ENCODE results near the gene ARRDC2.

The ARRDC2 gene

GRCh38 chr19:18007917-18008673 lies at the start of gene ARRDC2:
ARRDC2 (plus strand) TSS chr19:18008170; CDS start chr19:18008311, 141 bp downstream.
- H3K36me3 Mint-ChIP-seq: peaks cover 28 to 32% of the 10 kb centered on the region in 2 donors
- H3K4me3 Mint-ChIP-seq: peak within 1 kb of the TSS; percentile 89 to 94
- peak; percentile 80 for DNase-seq
- H3K9me3 Mint-ChIP-seq: no peaks in the 10 kb centered on the region
- H3K27me3 Mint-ChIP-seq: no peaks in the 10 kb centered on the region
- ATAC-seq (replicated peaks): peak; percentile 77 to 85
- H3K27ac Mint-ChIP-seq: peak within 1 kb of the TSS; percentile 96
- H3K4me1 Mint-ChIP-seq: peaks cover 18 to 38% of the 10 kb centered on the region in 2 donors

GRCh38 chr19:17963936-17964691 lies 43.9 kb upstream of the ARRDC2 start:
- H3K27me3 Mint-ChIP-seq: peaks cover 43 to 60% of the 10 kb centered on the region in 2 donors
- no peak for DNase-seq
- no peak overlapping the region for H3K27ac Mint-ChIP-seq
- no peaks in the 10 kb centered on the region for H3K36me3 Mint-ChIP-seq
- peaks cover 8 to 18% of the 10 kb centered on the region in 2 donors for H3K4me1 Mint-ChIP-seq
- ATAC-seq (replicated peaks): no peak
- no peaks in the 10 kb centered on the region for H3K9me3 Mint-ChIP-seq
- H3K4me3 Mint-ChIP-seq: no peak overlapping the region

GRCh38 chr19:17965370-17966128 lies 42.4 kb upstream of the ARRDC2 start:
- ATAC-seq (replicated peaks): peak in 1 of 2 donors; percentile 25
- no peak overlapping the region for H3K27ac Mint-ChIP-seq
- no peaks in the 10 kb centered on the region for H3K36me3 Mint-ChIP-seq
- peaks cover 8 to 18% of the 10 kb centered on the region in 2 donors for H3K4me1 Mint-ChIP-seq
- H3K4me3 Mint-ChIP-seq: no peak overlapping the region
- H3K9me3 Mint-ChIP-seq: no peaks in the 10 kb centered on the region
- no peak for DNase-seq
- H3K27me3 Mint-ChIP-seq: peaks cover 43 to 65% of the 10 kb centered on the region in 2 donors

- ATAC-seq (replicated peaks) (no peak), DNase-seq (no peak)
- Mint-ChIP-seq H3K4me1 (peaks cover 8 to 18% of the 10 kb centered on the region in 2 donors), H3K9me3 (no peaks in the 10 kb centered on the region), H3K36me3 (no peaks in the 10 kb centered on the region), H3K4me3 (no peak overlapping the region), H3K27ac (no peak overlapping the region), H3K27me3 (peaks cover 43 to 65% of the 10 kb centered on the region in 2 donors)
Observed at GRCh38 chr19:17966129-17966483, 41.9 kb upstream of the ARRDC2 start.

- Mint-ChIP-seq H3K27me3 (peaks cover 43 to 63% of the 10 kb centered on the region in 2 donors), H3K27ac (peak within 1 kb of the TSS; percentile 82), H3K4me1 (peaks cover 8 to 18% of the 10 kb centered on the region in 2 donors), H3K36me3 (no peaks in the 10 kb centered on the region), H3K9me3 (no peaks in the 10 kb centered on the region), H3K4me3 (peak within 1 kb of the TSS; percentile 67 to 73)
- DNase-seq: no peak
- ATAC-seq (replicated peaks): peak in 1 of 2 donors; percentile 40
Observed at GRCh38 chr19:17966550-17967256, 41.3 kb upstream of the ARRDC2 start, which contains the start of gene KCNN1. KCNN1 (plus strand) TSS chr19:17967107; CDS start chr19:17973889, 6,782 bp downstream.

- DNase-seq: no peak
- peaks cover 43 to 59% of the 10 kb centered on the region in 2 donors for H3K27me3 Mint-ChIP-seq
- peaks cover 8 to 18% of the 10 kb centered on the region in 2 donors for H3K4me1 Mint-ChIP-seq
- H3K9me3 Mint-ChIP-seq: no peaks in the 10 kb centered on the region
- H3K36me3 Mint-ChIP-seq: no peaks in the 10 kb centered on the region
- peak overlapping the region; percentile 52 to 67 for H3K4me3 Mint-ChIP-seq
- no peak for ATAC-seq (replicated peaks)
- peak overlapping the region; percentile 82 for H3K27ac Mint-ChIP-seq
Observed at GRCh38 chr19:17967257-17968051, 40.5 kb upstream of the ARRDC2 start.

GRCh38 chr19:17968362-17968761 lies 39.6 kb upstream of the ARRDC2 start:
- no peak for ATAC-seq (replicated peaks)
- no peak for DNase-seq
- Mint-ChIP-seq H3K4me3 (no peak overlapping the region), H3K27me3 (peaks cover 42 to 56% of the 10 kb centered on the region in 2 donors), H3K9me3 (no peaks in the 10 kb centered on the region), H3K27ac (no peak overlapping the region), H3K4me1 (peaks cover 8 to 18% of the 10 kb centered on the region in 2 donors), H3K36me3 (no peaks in the 10 kb centered on the region)

- no peak for DNase-seq
- H3K27me3 Mint-ChIP-seq: peaks cover 34 to 47% of the 10 kb centered on the region in 2 donors
- H3K36me3 Mint-ChIP-seq: no peaks in the 10 kb centered on the region
- H3K4me3 Mint-ChIP-seq: no peak overlapping the region
- H3K4me1 Mint-ChIP-seq: peaks cover 8 to 18% of the 10 kb centered on the region in 2 donors
- H3K27ac Mint-ChIP-seq: no peak overlapping the region
- no peaks in the 10 kb centered on the region for H3K9me3 Mint-ChIP-seq
- ATAC-seq (replicated peaks): no peak
Observed at GRCh38 chr19:17969096-17969792, 38.7 kb upstream of the ARRDC2 start.

GRCh38 chr19:17972230-17972629 lies 35.7 kb upstream of the ARRDC2 start:
- ATAC-seq (replicated peaks): peak in 1 of 2 donors; percentile 35
- H3K4me1 Mint-ChIP-seq: peaks cover 2 to 9% of the 10 kb centered on the region in 2 donors
- no peak for DNase-seq
- H3K9me3 Mint-ChIP-seq: no peaks in the 10 kb centered on the region
- no peaks in the 10 kb centered on the region for H3K36me3 Mint-ChIP-seq
- no peak overlapping the region for H3K27ac Mint-ChIP-seq
- peaks cover 6 to 19% of the 10 kb centered on the region in 2 donors for H3K27me3 Mint-ChIP-seq
- no peak overlapping the region for H3K4me3 Mint-ChIP-seq

GRCh38 chr19:17973759-17974158 lies 34.2 kb upstream of the ARRDC2 start:
- DNase-seq: no peak
- H3K36me3 Mint-ChIP-seq: no peaks in the 10 kb centered on the region
- no peaks in the 10 kb centered on the region for H3K9me3 Mint-ChIP-seq
- no peak overlapping the region for H3K27ac Mint-ChIP-seq
- H3K4me3 Mint-ChIP-seq: no peak overlapping the region
- H3K4me1 Mint-ChIP-seq: peaks cover 0 to 5% of the 10 kb centered on the region in 2 donors
- H3K27me3 Mint-ChIP-seq: peaks cover 0 to 7% of the 10 kb centered on the region in 2 donors
- ATAC-seq (replicated peaks): no peak

- H3K9me3 Mint-ChIP-seq: no peaks in the 10 kb centered on the region
- DNase-seq: no peak
- H3K4me1 Mint-ChIP-seq: peaks cover 3 to 8% of the 10 kb centered on the region in 2 donors
- no peak overlapping the region for H3K27ac Mint-ChIP-seq
- no peak overlapping the region for H3K4me3 Mint-ChIP-seq
- no peak for ATAC-seq (replicated peaks)
- H3K36me3 Mint-ChIP-seq: no peaks in the 10 kb centered on the region
- peaks cover 0 to 5% of the 10 kb centered on the region in 2 donors for H3K27me3 Mint-ChIP-seq
Observed at GRCh38 chr19:17974551-17974950, 33.4 kb upstream of the ARRDC2 start.

GRCh38 chr19:17975032-17975431 lies 32.9 kb upstream of the ARRDC2 start:
- Mint-ChIP-seq H3K36me3 (no peaks in the 10 kb centered on the region), H3K4me3 (no peak overlapping the region), H3K27ac (no peak overlapping the region), H3K4me1 (peaks cover 5 to 13% of the 10 kb centered on the region in 2 donors), H3K9me3 (no peaks in the 10 kb centered on the region), H3K27me3 (peaks cover 0 to under 1% of the 10 kb centered on the region in 2 donors)
- no peak for ATAC-seq (replicated peaks)
- DNase-seq: no peak
